ENCODE data around the gene RAC3.

The RAC3 gene

GRCh38 chr17:82077617-82078358 is 46.3 kb downstream of the RAC3 start:
- peak; percentile 0 for DNase-seq

- DNase-seq, result no peak
These were observed 47.0 kb downstream of the RAC3 start for GRCh38 chr17:82078433-82078832.

GRCh38 chr17:82079001-82079677 is 47.7 kb downstream of the RAC3 start:
- peak; percentile 0 for DNase-seq

GRCh38 chr17:82080048-82080788 is 48.7 kb downstream of the RAC3 start:
- peak; percentile 1 for DNase-seq

- peak; percentile 1 for DNase-seq
These were observed 49.4 kb downstream of the RAC3 start for GRCh38 chr17:82080789-82081464.

GRCh38 chr17:82081546-82081945 is 50.1 kb downstream of the RAC3 start:
- no peak for DNase-seq

- no peak for DNase-seq
These were observed 50.5 kb downstream of the RAC3 start for GRCh38 chr17:82081966-82082365.

GRCh38 chr17:82082456-82082855 is 51.0 kb downstream of the RAC3 start:
- DNase-seq, result no peak

- peak; percentile 0 for DNase-seq
These were observed 51.5 kb downstream of the RAC3 start for GRCh38 chr17:82083009-82083408.
